Measurements from ENCODE around the gene CYFIP2.
"Not testable (repeated sequence)": the region's sequence is repeated elsewhere in the genome, so short reads cannot be mapped to it uniquely, and the experiment has no call there.

Gene CYFIP2

DNA sequence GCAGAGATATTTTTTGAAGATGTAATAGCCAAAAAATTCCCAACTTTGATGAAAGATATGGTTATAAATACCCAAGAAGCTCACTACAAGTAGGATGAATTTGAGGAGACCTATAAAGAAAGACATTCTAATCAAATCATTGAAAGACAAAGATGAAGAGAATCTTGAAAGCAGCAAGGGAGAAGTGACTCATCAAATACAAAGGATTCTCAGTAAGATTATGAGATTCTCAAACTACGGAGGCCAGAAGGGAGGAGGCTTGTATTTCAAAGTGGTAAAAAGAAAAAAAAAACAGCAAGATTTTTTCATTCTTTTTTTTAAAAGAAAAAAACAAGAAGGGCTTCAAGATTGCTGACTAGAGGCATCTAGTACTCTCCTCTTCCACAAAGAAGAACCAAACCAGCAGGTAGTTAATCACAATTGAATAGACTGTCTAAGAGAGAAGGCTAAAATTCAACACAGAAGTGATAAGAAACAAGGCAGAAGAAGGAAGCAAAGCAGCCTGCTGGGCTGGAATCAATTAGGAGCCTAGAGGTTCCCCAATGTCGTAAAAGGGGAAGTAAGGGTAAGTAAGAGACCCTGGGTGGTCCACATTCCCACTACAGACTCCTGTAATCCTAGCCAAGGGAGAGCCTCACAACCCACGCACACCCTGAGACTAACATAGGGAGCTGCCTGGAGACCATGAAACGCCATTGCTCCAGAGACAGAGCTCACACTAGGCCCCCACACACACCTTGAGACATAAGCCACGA is 135.0 kb downstream of the CYFIP2 start:
- no peaks in the 10 kb centered on the region for H3K4me1 ChIP-seq (ENCODE audit: control insufficient read depth, insufficient read depth, low read length)
- H3K4me3 ChIP-seq (ENCODE audit: low read length): no peak overlapping the region
- no peak overlapping the region for H3K9ac ChIP-seq (ENCODE audit: low read length)
- no peaks in the 10 kb centered on the region for H3K27me3 ChIP-seq (ENCODE audit: control insufficient read depth, insufficient read depth, low read length)
- no peaks in the 10 kb centered on the region for H3K36me3 ChIP-seq (ENCODE audit: control insufficient read depth, insufficient read depth, low read length)
- no peaks in the 10 kb centered on the region for H3K9me3 ChIP-seq (ENCODE audit: control insufficient read depth, low read length)

DNA sequence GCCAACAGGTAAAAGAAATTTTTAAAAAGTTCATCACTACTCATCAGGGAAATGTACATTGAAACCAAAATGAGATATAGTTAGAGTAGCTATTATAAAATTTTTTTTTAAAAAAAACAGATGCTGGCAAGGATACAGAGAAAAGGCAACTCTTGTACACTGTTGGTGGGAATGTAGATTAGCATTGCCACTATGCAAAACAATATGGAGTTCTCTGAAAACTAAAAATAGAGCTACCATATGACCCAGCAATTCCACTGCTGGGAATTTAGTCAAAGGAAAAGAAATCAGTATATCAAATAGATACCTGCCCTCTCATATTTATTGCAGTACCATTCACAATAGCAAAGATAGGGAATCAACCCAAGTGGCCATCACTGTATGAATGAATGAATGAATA is 149.9 kb downstream of the CYFIP2 start:
- H3K27me3 ChIP-seq (ENCODE audit: control insufficient read depth, insufficient read depth, low read length): no peaks in the 10 kb centered on the region

DNA sequence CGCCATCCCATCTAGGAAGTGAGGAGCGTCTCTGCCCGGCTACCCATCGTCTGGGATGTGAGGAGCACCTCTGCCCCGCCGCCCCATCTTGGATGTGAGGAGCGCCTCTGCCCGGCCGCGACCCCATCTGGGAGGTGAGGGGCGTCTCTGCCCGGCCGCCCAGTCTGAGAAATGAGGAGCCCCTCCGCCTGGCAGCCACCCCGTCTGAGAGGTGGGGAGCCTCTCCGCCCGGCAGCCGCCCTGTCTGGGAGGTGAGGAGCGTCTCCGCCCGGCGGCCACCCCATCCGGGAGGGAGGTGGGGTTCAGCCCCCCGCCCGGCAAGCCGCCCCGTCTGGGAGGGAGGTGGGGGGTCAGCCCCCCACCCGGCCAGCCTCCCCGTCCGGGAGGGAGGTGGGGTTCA is 153.6 kb downstream of the CYFIP2 start:
- not testable (repeated sequence) for H3K9me3 ChIP-seq (ENCODE audit: control insufficient read depth, low read length); H3K4me1 ChIP-seq (ENCODE audit: control insufficient read depth, insufficient read depth, low read length); H3K9ac ChIP-seq (ENCODE audit: low read length); H3K4me3 ChIP-seq (ENCODE audit: low read length); H3K36me3 ChIP-seq (ENCODE audit: control insufficient read depth, insufficient read depth, low read length); H3K27me3 ChIP-seq (ENCODE audit: control insufficient read depth, insufficient read depth, low read length)

More for the DNA sequence above, 149.9 kb downstream of the CYFIP2 start:
- H3K4me3 ChIP-seq (ENCODE audit: low read length): no peak overlapping the region
- H3K9ac ChIP-seq (ENCODE audit: low read length): no peak overlapping the region
- no peaks in the 10 kb centered on the region for H3K9me3 ChIP-seq (ENCODE audit: control insufficient read depth, low read length)
- H3K4me1 ChIP-seq (ENCODE audit: control insufficient read depth, insufficient read depth, low read length): no peaks in the 10 kb centered on the region
- H3K36me3 ChIP-seq (ENCODE audit: control insufficient read depth, insufficient read depth, low read length): no peaks in the 10 kb centered on the region

DNA sequence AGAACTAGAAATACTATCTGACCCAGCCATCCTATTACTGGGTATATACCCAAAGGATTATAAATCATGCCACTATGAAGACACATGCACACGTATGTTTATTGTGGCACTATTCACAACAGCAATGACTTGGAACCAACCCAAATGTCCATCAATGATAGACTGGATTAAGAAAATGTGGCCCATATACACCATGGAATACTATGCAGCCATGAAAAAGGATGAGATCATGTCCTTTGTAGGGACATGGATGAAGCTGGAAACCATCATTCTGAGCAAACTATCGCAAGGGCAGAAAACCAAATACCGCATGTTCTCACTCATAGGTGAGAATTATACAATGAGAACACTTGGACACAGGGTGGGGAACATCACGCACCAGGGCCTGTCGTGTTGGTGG is 164.0 kb downstream of the CYFIP2 start:
- H3K9ac ChIP-seq (ENCODE audit: low read length); H3K4me3 ChIP-seq (ENCODE audit: low read length); H3K4me1 ChIP-seq (ENCODE audit: control insufficient read depth, insufficient read depth, low read length); H3K36me3 ChIP-seq (ENCODE audit: control insufficient read depth, insufficient read depth, low read length); H3K27me3 ChIP-seq (ENCODE audit: control insufficient read depth, insufficient read depth, low read length); H3K9me3 ChIP-seq (ENCODE audit: control insufficient read depth, low read length): not testable (repeated sequence)

DNA sequence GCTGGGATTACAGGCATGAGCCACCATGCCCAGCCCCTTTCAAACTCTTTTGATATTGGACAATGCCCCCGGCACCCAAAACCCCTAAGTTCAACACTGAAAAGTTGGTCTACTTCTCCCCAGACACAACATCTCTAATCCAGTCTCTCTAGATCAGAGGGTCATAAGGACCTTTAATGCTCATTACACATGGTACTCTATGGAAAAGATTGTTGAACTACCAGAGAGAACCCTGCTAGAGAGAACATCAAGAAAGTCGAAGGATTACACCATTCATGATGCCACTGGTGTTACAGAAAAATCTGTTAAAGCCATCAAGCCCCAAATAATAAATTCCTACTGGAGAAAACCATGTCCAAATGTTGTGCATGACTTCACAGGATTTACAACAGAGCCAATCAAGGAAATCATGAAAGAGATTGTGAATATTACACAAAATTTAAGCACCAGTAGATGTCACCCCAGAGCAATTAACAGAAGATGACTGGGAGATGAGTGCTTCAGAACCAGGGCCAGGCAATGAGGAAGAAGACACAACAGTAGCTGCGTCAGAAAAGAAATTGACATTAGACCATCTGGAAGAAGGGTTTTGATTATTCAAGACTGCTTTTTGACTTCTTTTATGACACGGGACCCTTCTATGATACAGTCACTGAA is 165.7 kb downstream of the CYFIP2 start:
- no peak overlapping the region for H3K4me3 ChIP-seq (ENCODE audit: low read length)
- H3K9ac ChIP-seq (ENCODE audit: low read length): no peak overlapping the region
- no peaks in the 10 kb centered on the region for H3K27me3 ChIP-seq (ENCODE audit: control insufficient read depth, insufficient read depth, low read length)
- no peaks in the 10 kb centered on the region for H3K9me3 ChIP-seq (ENCODE audit: control insufficient read depth, low read length)
- no peaks in the 10 kb centered on the region for H3K36me3 ChIP-seq (ENCODE audit: control insufficient read depth, insufficient read depth, low read length)
- no peaks in the 10 kb centered on the region for H3K4me1 ChIP-seq (ENCODE audit: control insufficient read depth, insufficient read depth, low read length)

DNA sequence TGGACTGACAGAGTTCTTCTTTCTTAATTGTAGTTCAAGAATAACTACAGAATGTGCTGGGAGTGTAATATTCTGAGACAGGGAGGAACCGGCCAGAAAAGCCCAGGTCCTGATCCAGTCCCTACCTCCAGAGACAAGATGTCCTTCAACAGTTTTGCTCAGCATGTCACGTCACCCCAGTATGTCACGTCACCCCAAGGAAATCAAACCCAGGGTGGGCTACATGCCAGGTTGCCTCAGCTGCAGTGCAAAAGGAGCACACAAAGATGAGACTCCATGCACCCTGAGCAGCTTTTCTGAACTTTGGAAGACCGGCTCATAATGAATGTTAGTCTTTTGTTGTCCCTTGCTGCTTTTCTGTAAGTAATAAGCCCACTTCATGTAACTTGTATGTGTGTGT is 168.2 kb downstream of the CYFIP2 start:
- no peaks in the 10 kb centered on the region for H3K9me3 ChIP-seq (ENCODE audit: control insufficient read depth, low read length)
- no peaks in the 10 kb centered on the region for H3K27me3 ChIP-seq (ENCODE audit: control insufficient read depth, insufficient read depth, low read length)
- no peak overlapping the region for H3K4me3 ChIP-seq (ENCODE audit: low read length)
- H3K9ac ChIP-seq (ENCODE audit: low read length): no peak overlapping the region
- H3K4me1 ChIP-seq (ENCODE audit: control insufficient read depth, insufficient read depth, low read length): no peaks in the 10 kb centered on the region
- no peaks in the 10 kb centered on the region for H3K36me3 ChIP-seq (ENCODE audit: control insufficient read depth, insufficient read depth, low read length)

DNA sequence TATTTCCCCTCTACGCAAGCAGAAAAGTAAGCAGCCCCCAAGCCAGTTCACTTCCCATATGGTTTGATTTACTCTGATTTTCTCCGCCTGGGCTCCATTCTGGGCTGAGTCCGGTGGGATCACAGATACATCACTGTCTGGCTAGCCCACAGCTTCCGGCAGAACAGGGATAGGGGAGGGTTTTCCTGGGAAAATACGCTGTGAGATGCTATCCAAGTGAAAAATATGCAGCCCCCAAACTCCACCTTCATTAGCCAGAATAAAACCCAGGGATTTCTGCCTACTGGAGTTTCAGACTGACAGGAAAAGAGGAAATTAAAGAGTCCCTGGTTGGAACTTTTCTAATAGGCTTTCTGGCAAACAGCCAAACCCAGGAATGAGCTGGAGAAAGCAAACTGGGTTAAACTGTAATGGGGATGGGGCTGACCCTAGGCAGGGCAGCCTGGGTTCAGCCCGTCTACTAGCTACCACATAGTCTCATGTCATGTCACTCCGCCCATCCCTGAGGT is 177.2 kb downstream of the CYFIP2 start:
- Histone ChIP-seq H3K36me3 (ENCODE audit: control insufficient read depth, insufficient read depth, low read length) (no peaks in the 10 kb centered on the region), H3K9me3 (ENCODE audit: control insufficient read depth, low read length) (no peaks in the 10 kb centered on the region), H3K9ac (ENCODE audit: low read length) (no peak overlapping the region), H3K27me3 (ENCODE audit: control insufficient read depth, insufficient read depth, low read length) (no peaks in the 10 kb centered on the region), H3K4me1 (ENCODE audit: control insufficient read depth, insufficient read depth, low read length) (no peaks in the 10 kb centered on the region), H3K4me3 (ENCODE audit: low read length) (no peak overlapping the region)

DNA sequence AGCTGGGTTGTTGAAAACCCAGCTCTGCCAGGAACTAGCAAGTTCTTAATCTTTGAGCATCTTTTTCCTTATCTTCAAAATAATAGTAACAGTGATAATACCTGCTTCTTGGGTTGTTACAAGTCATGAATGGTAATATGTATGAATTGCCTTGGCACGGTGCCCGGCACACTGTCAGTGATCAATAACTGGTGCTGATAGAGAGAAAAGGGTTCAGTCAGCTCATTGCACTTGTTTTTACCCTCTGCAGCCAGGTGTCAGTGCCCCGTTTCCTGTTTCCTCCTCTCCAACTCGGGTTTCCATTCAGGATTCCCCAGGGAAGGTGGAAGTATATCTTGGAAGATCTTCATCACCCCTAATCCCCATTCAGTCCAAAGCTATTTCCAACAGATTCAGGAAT is 178.3 kb downstream of the CYFIP2 start:
- Histone ChIP-seq H3K4me3 (ENCODE audit: low read length) (no peak overlapping the region), H3K4me1 (ENCODE audit: control insufficient read depth, insufficient read depth, low read length) (peaks cover 5% of the 10 kb centered on the region), H3K36me3 (ENCODE audit: control insufficient read depth, insufficient read depth, low read length) (no peaks in the 10 kb centered on the region), H3K9ac (ENCODE audit: low read length) (no peak overlapping the region), H3K27me3 (ENCODE audit: control insufficient read depth, insufficient read depth, low read length) (no peaks in the 10 kb centered on the region), H3K9me3 (ENCODE audit: control insufficient read depth, low read length) (no peaks in the 10 kb centered on the region)
